SIG-M5 treated with dmso at 0.1 percent for 504 hours (cell line): Measurements from ENCODE around the gene LRSAM1.

Experiments
- DNase-seq: peaks from one replicate; lab custom pipeline; 2025; ENCODE audit not compliant: unreplicated experiment; lab: John Stamatoyannopoulos, UW

The LRSAM1 gene

DNA sequence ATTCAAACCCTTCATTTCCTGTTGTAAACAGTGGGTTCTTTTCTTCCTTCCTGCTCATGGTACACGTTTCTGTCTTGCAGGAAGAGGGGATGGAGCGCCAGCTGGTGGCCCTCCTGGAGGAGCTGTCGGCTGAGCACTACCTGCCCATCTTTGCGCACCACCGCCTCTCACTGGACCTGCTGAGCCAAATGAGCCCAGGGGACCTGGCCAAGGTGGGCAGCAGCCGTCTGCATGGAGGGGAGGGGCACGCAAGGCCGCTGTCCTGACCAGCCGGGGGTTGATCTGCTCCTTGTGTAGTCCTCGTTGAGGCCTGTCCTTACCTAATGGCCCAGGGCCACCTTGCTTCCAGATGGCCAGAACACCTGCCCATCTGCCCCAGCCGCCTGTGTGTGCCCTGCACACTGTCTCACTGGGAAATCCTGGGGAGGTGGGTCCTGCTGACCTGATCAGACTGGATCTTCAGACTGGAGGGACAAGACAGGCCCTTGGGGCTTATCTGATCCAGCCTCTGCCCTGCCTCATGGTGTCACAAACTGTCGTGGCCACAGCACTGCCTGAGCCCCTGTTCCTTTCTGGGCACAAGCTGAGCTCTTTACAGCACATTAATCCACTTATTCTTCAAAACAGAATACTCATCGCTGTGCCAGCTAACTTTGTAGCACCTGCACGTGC, 44.7 kb downstream of the LRSAM1 start:
- DNase-seq = no peak

GRCh38 chr9:127496974-127497373, 45.7 kb downstream of the LRSAM1 start:
- no peak for DNase-seq

DNA sequence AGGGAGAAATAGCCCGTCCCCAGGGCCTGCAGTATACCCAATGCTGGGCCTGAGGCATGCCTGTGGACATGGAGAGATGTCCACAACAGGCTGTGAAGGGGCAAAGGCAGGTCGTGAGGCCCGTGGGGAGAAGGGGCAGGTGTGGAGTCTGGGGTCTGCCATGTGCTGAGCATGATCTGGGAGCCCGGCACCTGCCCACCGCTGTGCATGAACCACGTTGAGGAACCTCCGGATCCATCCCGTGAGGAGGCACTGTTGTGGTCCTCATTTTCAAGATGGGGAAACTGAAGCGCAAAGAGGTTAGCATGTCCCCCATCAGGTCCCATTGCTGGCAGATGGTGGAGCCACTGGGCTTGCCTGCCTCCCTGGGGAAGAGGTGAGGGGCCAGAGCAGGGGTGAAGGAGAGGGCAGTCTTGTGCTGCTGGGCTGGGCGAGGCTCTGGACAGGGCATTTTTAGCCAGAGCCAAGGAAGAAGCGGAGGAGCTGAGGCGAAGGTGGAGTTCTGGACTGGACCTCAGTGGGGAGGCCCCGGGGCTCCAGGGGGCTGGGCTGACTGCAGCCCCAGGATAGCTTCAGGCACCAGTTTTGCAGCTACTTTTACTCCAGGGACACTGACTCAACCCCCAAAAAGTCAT, 46.5 kb downstream of the LRSAM1 start:
- no peak for DNase-seq

DNA sequence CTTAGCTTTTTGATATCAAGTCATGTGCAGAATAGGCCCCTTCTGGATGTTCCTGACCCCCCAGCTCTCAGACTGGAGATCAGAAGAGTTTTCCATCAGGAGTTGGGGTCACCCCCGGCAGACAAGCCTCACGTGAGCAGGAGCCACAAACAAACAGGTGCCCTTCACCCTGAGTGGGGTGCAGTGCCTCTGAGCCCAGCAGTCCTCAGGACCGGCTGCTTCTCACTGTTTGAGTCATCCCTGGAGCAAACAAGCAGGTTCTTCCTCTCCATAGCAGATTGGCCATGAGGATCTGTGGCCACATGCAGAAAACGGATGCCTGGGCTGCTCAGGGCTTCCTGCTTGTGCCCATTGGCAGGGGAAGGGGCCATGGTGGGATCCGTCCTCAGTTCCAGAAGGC, 47.0 kb downstream of the LRSAM1 start:
- no peak for DNase-seq

GRCh38 chr9:127500399-127500798, 49.1 kb downstream of the LRSAM1 start:
- DNase-seq = no peak

- no peak for DNase-seq
Measured at GRCh38 chr9:127500862-127501261, 49.6 kb downstream of the LRSAM1 start.

DNA sequence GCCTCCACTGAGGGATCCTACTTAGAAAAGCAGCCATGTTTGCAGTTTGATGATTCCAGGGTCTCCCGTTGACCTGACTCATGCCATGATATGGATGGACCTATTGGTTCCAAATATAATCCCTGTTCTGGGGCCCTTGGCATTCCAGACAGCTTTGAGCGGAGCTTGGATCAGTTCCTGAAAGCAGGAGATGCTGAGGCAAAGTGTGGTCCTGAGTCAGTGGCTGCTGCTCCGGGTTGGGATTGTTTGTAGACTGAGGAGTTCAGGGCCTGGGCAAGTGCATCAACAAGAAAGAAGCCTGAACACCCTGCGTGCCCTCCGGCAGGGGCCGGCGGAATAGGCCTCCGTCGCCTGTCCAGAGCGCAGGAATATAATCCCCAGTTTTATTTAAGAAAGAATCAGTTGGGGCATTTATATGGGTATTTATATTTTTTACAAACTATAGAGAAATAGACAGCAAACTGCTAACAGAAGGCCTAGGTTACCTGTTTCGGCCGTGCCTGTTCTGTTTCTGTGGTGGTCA, 50.6 kb downstream of the LRSAM1 start:
- no peak for DNase-seq

- no peak for DNase-seq
Measured at GRCh38 chr9:127502706-127503378, 51.5 kb downstream of the LRSAM1 start.

DNA sequence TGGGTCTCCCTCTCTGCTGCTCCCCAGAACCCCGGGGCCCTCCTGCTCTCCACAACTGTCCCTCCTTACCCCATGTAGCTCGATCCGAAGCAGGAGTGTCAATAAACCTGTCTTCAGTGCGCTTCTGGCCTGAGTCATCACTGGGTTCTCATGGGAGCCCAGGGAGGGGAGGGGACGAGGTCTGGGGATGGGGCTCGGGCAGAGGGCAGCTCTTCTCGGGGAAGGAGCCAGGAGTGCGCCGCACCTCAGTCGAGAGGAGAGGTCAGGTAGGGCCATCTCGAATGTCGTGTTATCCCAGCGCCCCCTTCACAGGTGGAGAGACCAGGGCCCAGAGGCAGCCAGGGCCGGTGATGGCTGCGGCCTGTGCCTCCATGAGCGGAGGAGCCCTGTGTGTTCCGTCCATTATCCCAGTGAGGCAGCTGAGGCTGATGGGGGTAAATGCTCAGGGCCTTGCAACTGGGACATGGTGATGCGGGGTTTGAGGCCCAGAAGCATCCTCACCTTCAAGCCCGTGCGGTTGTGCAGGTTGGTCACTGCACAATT, 52.1 kb downstream of the LRSAM1 start:
- DNase-seq = no peak

DNA sequence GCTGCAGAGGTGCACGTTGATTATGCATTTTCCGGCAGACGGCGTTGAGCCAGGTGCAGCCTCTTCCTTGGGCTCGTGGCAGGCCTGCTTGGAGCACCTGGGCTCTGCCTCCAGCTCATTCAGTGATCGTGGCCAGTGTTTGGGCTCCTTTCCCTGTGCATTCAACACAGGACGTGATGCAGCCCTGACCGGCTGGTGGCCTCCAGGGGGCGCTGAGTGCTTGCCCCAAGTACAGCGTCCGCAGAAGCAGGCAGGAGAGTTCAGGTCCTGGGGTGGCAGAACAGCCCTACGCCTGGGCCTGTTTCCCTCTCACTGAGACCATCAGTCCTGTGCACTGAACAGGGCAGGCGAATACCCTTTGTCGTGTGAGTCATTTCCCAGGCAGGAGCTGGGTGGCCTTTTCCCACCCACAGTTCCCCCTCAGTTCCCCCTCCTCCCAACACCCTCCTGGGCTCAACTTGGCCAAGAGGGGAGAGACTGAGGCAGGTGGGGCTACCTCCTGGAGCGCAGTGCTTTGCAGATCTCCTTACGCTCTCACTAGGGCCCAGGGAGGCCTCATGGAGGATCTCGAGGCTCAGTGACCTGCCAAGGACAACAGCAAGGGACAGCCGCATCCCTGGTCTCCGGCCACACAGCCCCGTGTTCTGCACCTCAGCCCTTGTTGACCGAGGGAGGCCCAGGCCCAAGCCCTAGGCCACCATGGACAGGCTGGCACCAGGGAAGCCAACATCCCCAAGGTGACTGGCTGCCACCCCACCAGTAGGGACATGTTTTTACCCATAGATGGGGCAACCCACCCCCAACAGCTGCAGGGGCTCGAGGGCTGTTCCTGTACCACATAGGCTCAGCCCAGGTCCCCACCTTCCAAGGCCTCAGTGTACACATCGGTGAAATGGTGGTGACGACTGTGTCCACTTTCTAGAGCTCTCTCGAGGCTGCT, 52.9 kb downstream of the LRSAM1 start:
- peak; percentile 70 for DNase-seq

GRCh38 chr9:127504887-127505251, 53.6 kb downstream of the LRSAM1 start:
- no peak for DNase-seq

DNA sequence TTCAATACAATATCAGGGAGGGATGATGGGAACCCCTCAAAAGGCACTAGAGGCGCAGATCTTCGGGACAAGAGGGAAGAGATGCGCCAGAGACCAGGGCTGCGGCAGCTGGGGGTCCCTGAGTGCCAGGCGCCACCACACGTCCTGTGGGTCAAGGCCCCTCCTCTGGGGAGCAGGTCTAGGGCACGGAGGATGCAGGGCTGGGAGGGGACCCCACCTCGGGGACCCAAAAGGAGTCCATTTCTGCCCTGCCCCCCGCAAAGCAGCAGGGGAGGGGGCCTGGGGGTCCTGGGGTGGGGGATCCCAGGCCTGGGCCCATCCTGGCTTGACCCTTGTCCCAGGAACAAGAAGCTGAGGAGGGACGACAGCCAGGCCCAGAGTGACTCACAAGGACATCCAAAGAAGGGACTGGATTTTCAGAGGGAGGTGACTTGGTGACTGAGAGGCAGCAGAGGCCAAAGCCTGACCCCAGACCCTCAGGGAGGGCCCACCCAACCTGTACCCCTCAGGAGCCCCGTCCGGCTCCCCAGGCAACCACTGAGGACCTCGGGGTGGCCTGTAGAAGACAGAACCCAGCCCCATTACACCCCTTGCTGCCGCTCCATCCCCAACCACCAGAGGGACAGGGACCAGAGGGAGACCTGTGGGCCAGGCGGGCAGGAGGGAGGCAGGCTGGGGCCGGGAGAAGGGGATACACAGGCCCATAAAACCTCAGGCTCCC, 54.2 kb downstream of the LRSAM1 start:
- DNase-seq = peak; percentile 32

- DNase-seq = no peak
Measured at GRCh38 chr9:127506117-127506813, 55.0 kb downstream of the LRSAM1 start.

DNA sequence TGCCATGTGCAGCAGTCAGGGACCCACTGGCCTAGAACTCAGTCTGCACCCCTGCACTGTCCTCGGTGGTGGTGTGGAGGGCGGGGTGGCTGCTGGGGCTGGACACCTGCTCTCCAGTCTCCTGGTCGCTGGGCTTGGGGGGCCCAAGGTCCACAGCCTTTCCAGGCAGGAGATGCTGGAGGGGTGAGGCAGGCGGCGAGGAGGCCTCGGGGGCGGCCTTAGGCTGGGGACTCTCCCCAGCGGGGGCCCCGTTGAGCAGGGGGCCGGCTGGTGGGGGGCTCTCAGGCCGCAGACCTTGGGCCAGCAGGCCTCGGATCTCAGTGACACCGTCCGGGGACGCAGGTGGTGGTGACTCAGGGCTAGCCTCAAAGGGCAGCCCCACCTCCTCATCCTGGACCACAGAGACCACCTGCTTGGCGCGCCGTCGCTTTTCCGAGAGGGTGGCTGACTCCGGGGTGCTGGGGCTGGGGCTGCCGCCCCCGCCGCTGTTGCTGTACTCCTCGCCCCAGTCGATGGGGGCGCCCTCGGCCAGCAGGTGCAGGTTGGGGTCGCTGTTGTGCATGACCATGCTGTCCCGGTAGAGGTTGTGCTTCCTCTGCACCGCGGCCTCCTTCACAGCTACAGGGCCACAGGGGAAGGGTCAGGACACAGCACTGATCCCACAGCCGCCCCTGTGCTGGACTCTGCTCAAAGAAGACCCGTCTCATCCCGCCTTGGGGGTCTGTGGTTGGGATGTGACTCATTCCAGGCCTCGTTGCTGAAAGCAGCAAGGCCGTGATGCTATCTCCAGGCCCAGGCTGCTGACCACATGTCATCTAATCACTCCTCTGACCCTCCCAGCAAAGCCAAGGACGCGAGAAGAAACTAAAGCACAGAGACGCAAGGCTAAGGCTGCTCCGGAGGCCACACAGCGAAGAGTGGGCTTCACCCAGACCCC, 55.8 kb downstream of the LRSAM1 start:
- DNase-seq = no peak

- DNase-seq = no peak
Measured at GRCh38 chr9:127507751-127508648, 56.7 kb downstream of the LRSAM1 start.

DNA sequence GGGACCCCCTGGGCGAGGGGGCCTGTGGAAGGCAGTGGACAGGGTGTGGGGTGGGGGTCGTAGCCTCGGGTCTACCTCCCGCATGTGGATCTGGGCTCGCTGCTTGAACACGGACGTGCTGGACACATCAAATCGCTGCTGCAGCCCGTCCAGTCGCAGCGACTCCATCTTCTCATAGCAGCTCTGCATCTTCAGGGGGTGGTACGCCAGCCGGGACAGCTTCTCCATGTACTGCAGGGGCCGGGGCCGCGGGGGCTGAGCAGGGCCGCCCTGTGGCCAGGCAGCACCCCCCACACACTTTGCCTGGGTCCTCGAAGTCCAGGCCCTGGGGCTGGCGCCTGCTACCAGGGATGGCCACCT, 57.6 kb downstream of the LRSAM1 start:
- no peak for DNase-seq

DNA sequence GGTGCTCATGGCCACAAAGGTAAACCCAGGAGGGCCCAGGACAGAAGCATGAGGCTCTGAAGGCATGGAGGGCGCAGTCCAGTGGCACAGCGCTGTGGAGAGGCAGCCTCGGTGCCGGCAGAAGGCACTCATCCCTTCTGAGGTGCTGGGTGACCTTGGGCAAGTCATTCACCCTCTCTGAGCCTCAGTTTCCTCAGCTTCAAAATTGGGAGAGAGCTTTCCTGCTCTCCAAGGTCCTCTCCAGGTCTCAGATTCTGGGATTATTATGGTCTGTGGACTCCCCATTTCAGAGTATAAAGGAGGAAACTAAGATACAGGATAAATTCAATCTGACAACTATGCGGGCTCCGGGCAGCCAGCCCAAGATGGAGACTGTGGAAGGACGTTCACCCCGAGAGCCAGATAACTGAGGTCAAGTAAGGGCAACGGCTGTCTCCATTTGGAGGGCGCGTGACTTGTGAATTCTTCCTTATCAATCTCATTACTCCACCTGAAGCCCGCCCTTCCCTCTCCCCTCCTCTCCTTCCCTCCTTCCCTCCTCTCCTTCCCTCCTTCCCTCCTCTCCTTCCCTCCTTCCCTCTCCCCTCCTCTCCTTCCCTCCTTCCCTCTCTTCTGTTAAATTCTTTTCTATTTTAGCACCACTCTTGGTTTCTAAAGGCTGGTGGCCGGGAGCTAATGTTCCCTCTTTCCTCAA, 58.1 kb downstream of the LRSAM1 start:
- no peak for DNase-seq
